Tracheal epithelial cell (primary cell): ENCODE data around the gene RCHY1. TPM values are rescaled to one million over a fixed set of nuclear protein-coding genes. Genes with fewer than 3 reads are reported as not detected.

ENCODE experiments used
- total RNA-seq: library from RNA; depleted of rRNA; stranded (reverse); fragments of >200 nt; gene quantifications from 2 replicates; pipeline ENCODE4 v1.2.1, GENCODE V29; 2014

RCHY1 gene
- total RNA-seq, result 14.5 and 25.3 TPM in 2 replicates

DNA sequence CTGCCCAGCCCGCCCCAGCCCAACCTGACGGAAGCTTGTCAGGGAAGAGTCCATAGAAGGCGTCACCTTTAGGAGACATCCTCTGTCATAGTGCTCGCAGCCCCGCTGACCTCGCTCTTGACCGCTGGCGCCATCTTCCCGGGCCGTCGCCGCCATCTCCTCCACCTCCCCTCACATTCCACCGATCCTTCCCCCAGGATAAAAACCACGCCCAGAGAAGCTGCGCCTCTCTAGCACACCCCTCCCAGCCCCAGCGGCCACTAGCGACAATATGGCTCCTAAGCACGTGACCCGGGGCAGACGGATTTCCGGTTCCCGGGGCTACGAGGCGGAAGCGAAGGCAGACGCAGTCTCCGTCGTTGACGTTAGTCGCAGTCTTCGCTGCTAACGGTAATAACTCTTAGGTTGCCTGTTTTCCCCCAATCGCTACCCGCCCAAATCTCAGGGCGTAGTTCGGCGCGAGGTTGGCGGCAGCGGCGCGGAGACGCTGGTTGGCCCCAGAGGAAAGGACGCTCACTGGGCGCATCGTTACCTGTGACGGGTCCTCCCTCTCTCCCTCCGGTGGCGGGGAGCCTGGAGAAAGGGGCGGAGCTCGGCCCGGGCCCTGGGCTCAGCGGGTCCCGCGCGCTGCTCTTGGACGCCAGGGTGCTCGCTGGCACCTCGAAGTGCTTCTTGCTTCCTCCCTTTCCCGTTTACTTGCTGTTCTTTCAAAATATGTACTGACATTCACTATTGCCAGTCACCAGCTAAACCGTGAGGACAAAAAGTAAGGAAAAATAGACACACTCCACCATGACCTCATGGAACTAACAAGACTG lies at the start of gene RCHY1, which contains the start of gene THAP6:
RCHY1 (minus strand) TSS at position 273 of the 818 bp plus-strand sequence; CDS start at position 156, 117 bp downstream.
THAP6 (plus strand) TSS at position 343 of the 818 bp plus-strand sequence. CDS start 980 bp downstream, outside the sequence.

DNA sequence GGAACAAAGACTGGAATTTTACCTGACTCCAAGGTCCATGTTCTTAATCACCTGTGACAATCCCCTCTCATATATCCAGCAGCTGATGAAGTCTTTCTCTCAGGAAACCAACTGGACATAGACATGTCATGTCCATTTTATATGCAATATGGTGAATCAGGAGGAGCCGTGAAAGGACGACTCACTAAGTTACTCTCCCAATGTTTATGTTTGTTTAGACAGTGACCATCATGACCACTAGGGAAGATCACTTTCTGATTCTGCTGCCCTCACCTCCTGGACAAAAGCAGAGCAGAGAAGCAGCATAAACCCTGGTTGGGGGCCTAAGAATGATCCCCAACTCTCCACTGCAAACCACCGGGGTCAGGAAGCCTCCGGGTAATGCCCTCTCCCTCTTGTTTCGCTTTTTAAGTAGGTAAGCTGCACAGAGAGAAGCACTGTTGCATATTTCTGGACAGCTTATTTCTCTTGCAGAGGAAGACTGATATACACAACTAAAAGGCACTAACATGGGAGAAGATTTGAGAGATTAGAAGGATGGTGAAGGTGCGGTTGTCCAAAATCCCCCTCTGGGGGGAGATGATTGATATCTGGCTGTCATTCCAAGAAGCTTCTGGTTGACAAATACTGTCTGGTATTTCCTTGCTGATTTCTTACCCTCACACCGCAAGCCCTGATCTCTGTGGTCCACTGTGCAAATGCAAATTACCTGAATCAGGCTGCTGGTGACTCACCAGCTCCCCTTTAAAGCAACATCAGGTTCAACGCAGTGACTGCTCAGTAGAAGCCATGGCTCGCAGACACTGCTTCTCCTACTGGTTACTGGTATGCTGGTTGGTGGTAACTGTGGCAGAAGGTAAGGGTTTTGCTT lies 41.3 kb upstream of the RCHY1 start, which contains the start of gene ODAPH:
ODAPH (plus strand) TSS at position 773 of the 871 bp plus-strand sequence; CDS start at position 790, 17 bp downstream.

Other genes starting within 250 kb of the RCHY1 start
- gene THAP6, start 70 bp upstream of the RCHY1 start, total RNA-seq, result 8.2 and 12.6 TPM in 2 replicates
- 0.96 TPM in 1 of 2 replicates, not detected in the other for gene ODAPH, start 41.7 kb upstream of the RCHY1 start, total RNA-seq
- gene CDKL2, start 116.1 kb upstream of the RCHY1 start, total RNA-seq, result 1.1 and 3.6 TPM in 2 replicates
- 175 and 190 TPM in 2 replicates for gene G3BP2, start 159.0 kb upstream of the RCHY1 start, total RNA-seq
- gene USO1, start 210.2 kb upstream of the RCHY1 start, total RNA-seq, result 80.0 and 117 TPM in 2 replicates